Transverse colon (tissue), 4 donors: ENCODE measurements around the gene MACROD1. TPM values are rescaled to one million over a fixed set of nuclear protein-coding genes. Genes with fewer than 3 reads are reported as not detected.

Experiments used
- DNase-seq: peaks from one replicate; pipeline ENCODE4 v3.0.0-alpha.2; 2019
- H3K27ac ChIP-seq, 4 donors: fragments of 200-600 bp; sonication (generic); 2 replicates each; pipeline ENCODE4 v1.5.1; 2016 to 2018; ENCODE audit warnings: inconsistent platforms in 4 of 4
- H3K27me3 ChIP-seq: fragments of 200-600 bp; sonication (generic); 2 replicates; pipeline ENCODE4 v1.5.1; 2017; ENCODE audit warnings: inconsistent platforms
- H3K36me3 ChIP-seq, 4 donors: fragments of 200-600 bp; sonication (generic); 2 replicates each; pipeline ENCODE4 v1.5.1; 2017 to 2019; ENCODE audit warnings: inconsistent platforms in 4 of 4
- H3K4me1 ChIP-seq, 4 donors: fragments of 200-600 bp; sonication (generic); 2 replicates each; pipeline ENCODE4 v1.5.1; 2017 to 2020; ENCODE audit warnings: inconsistent platforms in 4 of 4
- H3K4me3 ChIP-seq, 4 donors: fragments of 200-600 bp; sonication (generic); 1 replicate in 1 of 4; 2 replicates in 3 of 4; pipeline versions ENCODE4 v1.5.1 to v1.6.1; 2017 to 2019; ENCODE audit warnings: inconsistent platforms in 4 of 4
- H3K9me3 ChIP-seq, 2 donors: fragments of 200-600 bp; sonication (generic); 2 replicates each; pipeline ENCODE4 v1.5.1; 2017 to 2019; ENCODE audit warnings: inconsistent platforms in 2 of 2
- EP300 ChIP-seq: sonication (generic); formaldehyde crosslinking; IDR thresholded peaks from one replicate; pipeline ENCODE4 v1.6.1; 2017; ENCODE audit warnings: antibody characterized with exemption, low read depth
- POLR2A ChIP-seq: fragments of 450-650 bp; IDR thresholded peaks from one replicate; pipeline ENCODE4 v1.6.1; 2016; ENCODE audit warnings: antibody characterized with exemption, mild to moderate bottlenecking, moderate library complexity
- POLR2AphosphoS5 ChIP-seq, 3 donors: sonication (generic); formaldehyde crosslinking; IDR thresholded peaks; one replicate each; pipeline ENCODE4 v1.6.1; 2016; ENCODE audit warnings: antibody characterized with exemption in 3 of 3
- WGBS, 2 donors: methylation state at CpG; one replicate each; pipeline ENCODE4 v1.1.5; 2018; ENCODE audit warnings: low coverage in 1 of 2; 5-methylcytosine and 5-hydroxymethylcytosine counted together
- in situ Hi-C, 4 donors: fragments of 200-750 bp; cut with MboI; loops; one replicate each; pipeline versions ENCODE4 v1.15.0 to v1.15.1; 2017; ENCODE audit warnings: low sequenced_read_pairs in 3 of 4, low pct_ligation_motif_present in 1 of 4, low pct_unique_long_range_greater_than_20kb in 1 of 4
- intact Hi-C: fragments of 100-400 bp; cut with DNase I; formaldehyde crosslinking; loops from one replicate; pipeline ENCODE4 v1.15.1; 2023; ENCODE audit warnings: low total_unique reads
- total RNA-seq, 4 donors: library from RNA; depleted of rRNA; stranded (reverse); fragments of >200 nt; gene quantifications; one replicate each; pipeline ENCODE4 v1.1.0, GENCODE V29; 2016
- TF ChIP-seq, protein P1 (sequence below), 5 experiments: fragments of 200-600 bp in 3 of 5; fragments of 450-650 bp in 2 of 5; sonication (generic) in 3 of 5; IDR thresholded peaks; 1 replicate in 2 of 5; 2 replicates in 3 of 5; pipeline ENCODE4 v1.5.1; 2016 to 2017; ENCODE audit warnings: antibody characterized with exemption in 5 of 5, inconsistent platforms in 3 of 5, mild to moderate bottlenecking in 2 of 5, moderate library complexity in 1 of 5

The MACROD1 gene
- total RNA-seq, 4 donors from 2014 or later, result 42.9 to 50.7 (median 50.1) TPM

DNA sequence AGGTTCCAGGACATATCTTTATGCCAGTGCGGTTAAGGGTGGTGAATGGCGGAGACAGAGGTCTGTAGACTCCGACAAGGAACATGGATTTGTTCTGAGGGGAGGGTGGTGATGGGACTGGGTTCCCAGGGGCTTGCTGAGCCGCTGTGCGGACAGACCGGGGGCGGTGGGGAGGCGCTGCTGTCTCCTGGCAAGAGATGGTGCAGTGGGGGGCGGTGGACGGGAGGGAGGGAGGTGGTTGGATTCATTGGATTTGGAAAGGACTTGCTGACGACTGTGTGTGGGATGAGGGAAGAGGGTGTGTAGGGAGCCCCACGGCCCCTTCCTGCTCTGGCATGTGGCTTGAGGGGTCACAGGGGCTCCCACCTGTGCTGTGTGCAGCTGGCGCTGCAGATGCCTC is 87.0 kb downstream of the MACROD1 start:
- TF ChIP-seq, protein P1, sequence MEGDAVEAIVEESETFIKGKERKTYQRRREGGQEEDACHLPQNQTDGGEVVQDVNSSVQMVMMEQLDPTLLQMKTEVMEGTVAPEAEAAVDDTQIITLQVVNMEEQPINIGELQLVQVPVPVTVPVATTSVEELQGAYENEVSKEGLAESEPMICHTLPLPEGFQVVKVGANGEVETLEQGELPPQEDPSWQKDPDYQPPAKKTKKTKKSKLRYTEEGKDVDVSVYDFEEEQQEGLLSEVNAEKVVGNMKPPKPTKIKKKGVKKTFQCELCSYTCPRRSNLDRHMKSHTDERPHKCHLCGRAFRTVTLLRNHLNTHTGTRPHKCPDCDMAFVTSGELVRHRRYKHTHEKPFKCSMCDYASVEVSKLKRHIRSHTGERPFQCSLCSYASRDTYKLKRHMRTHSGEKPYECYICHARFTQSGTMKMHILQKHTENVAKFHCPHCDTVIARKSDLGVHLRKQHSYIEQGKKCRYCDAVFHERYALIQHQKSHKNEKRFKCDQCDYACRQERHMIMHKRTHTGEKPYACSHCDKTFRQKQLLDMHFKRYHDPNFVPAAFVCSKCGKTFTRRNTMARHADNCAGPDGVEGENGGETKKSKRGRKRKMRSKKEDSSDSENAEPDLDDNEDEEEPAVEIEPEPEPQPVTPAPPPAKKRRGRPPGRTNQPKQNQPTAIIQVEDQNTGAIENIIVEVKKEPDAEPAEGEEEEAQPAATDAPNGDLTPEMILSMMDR (IDR thresholded peaks at IDR 0.05), result no peak
- TF ChIP-seq POLR2AphosphoS5 (IDR thresholded peaks at IDR 0.05) (no peak), POLR2A (no peak), EP300 (no peak)
- intact Hi-C loops, result no loop called here
- no peak for DNase-seq
- Histone ChIP-seq H3K27me3 (no peaks in the 10 kb centered on the region), H3K9me3 (no peaks in the 10 kb centered on the region), H3K27ac (no peak overlapping the region), H3K4me1 (no peaks in the 10 kb centered on the region), H3K36me3 (no peaks in the 10 kb centered on the region), H3K4me3 (no peak overlapping the region)
- in situ Hi-C loops, result no loop called here
- WGBS, 2 donors, result 91% methylated on average over 13 of the region's 13 CpGs; no CpG with 5 or more reads in 1 of the 2 donors

DNA sequence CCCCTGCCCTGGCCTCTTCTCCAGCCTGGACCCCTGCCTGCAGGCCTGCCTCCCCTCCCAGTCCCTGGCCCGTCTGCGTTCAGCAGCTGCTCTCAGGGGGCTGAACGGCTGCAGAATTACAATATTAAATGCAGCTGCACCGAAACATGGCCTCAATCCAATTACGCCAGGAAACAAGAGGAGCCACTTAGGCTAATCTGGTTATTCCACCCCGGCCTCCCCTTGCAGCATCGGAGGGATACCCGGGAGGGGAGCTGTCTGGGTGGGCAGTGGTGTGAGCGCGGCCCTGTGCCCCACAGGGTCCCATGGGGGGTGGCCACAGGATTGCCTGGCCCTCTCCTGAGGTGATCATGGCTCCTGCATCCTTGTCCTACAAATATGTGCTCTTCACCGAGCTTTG is 87.6 kb downstream of the MACROD1 start:
- no peaks in the 10 kb centered on the region for H3K4me1 ChIP-seq
- H3K27ac ChIP-seq, result no peak overlapping the region
- intact Hi-C loops (no loop called here), in situ Hi-C loops (no loop called here)
- H3K9me3 ChIP-seq, result no peaks in the 10 kb centered on the region
- no peaks in the 10 kb centered on the region for H3K36me3 ChIP-seq
- H3K4me3 ChIP-seq, result no peak overlapping the region
- H3K27me3 ChIP-seq, result no peaks in the 10 kb centered on the region
- TF ChIP-seq EP300, result no peak
- no peak for TF ChIP-seq POLR2AphosphoS5 (IDR thresholded peaks at IDR 0.05)
- no peak for TF ChIP-seq POLR2A
- TF ChIP-seq, protein P1 (IDR thresholded peaks at IDR 0.05), result no peak
- no peak for DNase-seq
- WGBS, 2 donors, result 60 to 95% methylated on average over 1 to 8 of the region's 11 CpGs

DNA sequence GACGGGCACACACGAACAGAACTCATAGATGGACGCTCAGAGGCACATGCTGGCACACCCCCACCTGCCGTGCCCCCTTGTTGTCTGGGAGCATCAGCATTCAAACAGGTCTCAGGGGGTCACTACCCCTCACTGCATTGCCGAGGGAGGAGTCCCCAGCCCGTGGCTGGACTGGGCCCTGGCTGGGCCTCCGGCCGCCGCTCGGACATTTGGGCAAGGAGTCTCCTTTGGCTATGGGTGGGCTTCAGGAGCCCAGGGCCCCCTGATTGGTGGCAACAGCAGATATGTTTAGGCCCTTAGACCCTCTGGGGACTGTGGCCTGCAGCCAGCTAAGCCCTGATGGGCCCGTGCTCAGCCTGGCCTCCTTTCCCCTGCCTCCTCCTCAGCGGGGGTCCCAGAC is 88.3 kb downstream of the MACROD1 start:
- 87% methylated on average over 12 of the region's 12 CpGs; no CpG with 5 or more reads in 1 of the 2 donors for WGBS, 2 donors
- H3K4me3 ChIP-seq, result no peak overlapping the region
- no peak for TF ChIP-seq POLR2AphosphoS5 (IDR thresholded peaks at IDR 0.05)
- TF ChIP-seq POLR2A, result no peak
- TF ChIP-seq EP300, result no peak
- TF ChIP-seq, protein P1 (IDR thresholded peaks at IDR 0.05), result no peak
- intact Hi-C loops, result no loop called here
- DNase-seq, result no peak
- H3K4me1 ChIP-seq, result no peaks in the 10 kb centered on the region
- H3K27me3 ChIP-seq, result no peaks in the 10 kb centered on the region
- H3K27ac ChIP-seq, result no peak overlapping the region
- no peaks in the 10 kb centered on the region for H3K9me3 ChIP-seq
- no peaks in the 10 kb centered on the region for H3K36me3 ChIP-seq
- in situ Hi-C loops, result no loop called here

DNA sequence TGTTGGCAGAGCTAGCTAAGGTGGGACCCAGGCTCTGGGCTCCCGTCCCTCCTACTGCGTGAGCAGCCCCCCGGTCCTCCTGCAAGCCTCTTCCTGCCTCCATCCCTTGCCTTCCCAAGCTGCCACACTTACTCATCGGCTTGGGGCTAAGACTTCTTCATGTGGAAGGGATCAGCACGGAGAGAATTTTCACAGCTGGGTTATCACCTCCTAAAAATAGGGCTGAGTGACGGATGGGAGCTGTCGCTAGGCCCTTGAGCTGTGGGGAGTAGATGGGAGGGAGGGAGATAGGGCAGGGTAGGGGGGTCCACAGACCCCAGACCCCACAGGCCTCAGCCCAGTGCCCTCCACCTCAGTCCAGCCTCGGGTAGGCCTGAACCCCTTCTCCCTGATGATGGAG is 89.2 kb downstream of the MACROD1 start:
- intact Hi-C loops (no loop called here), in situ Hi-C loops (no loop called here)
- 88 to 92% methylated on average over 4 to 8 of the region's 8 CpGs for WGBS, 2 donors
- Histone ChIP-seq H3K36me3 (no peaks in the 10 kb centered on the region), H3K4me3 (no peak overlapping the region), H3K27ac (no peak overlapping the region), H3K9me3 (no peaks in the 10 kb centered on the region), H3K4me1 (no peaks in the 10 kb centered on the region), H3K27me3 (no peaks in the 10 kb centered on the region)
- no peak for TF ChIP-seq POLR2A
- TF ChIP-seq EP300, result no peak
- TF ChIP-seq, protein P1 (IDR thresholded peaks at IDR 0.05), result no peak
- no peak for TF ChIP-seq POLR2AphosphoS5 (IDR thresholded peaks at IDR 0.05)
- DNase-seq, result no peak
